Measurements from ENCODE around the gene DPH7. TPM values are rescaled to one million over a fixed set of nuclear protein-coding genes. Genes with fewer than 3 reads are reported as not detected.
"Not testable (repeated sequence)": the region's sequence is repeated elsewhere in the genome, so short reads cannot be mapped to it uniquely, and the experiment has no call there.

The DPH7 gene
- total RNA-seq (ENCODE audit: insufficient read depth, low replicate concordance): 24.8 TPM

DNA sequence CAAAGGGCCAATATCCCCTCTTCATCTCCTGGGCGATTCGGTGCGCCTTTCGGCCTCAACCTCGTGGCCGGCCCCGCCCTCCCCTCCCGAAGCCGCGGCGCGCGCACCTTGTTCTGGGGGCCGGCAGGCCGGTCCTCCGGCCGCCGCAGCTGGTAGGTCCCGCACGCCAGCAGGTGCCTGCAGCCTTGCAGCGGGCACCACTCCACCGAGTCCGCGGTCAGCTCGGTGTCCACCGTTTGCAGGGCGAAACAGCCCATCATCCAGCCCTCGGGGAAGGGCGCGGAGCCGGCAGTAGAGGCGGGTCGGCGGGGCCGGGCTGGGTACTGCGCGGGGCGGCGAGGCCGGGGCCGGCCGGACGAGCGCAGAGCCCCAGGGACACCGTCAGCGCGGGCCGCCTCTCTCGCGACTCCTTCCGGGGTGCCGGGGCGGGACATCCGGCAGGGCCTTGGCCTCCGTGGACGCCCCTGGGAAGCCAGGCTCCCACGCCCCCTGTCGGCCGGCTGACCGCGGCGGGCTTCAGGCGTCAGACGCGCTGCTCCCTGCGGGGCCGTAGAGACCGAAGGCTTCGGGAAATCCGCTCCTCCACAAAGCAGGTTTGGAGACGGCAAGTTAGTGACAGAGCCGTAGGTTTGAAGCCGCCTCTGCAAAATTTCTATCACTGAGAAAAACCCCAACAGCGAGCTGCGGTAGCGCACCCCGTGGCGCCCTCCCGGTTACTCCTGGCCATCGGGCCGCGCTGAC is at the start of gene DPH7:
Gene DPH7, minus strand, starts transcription at position 408 of the 741 bp plus-strand sequence. Its CDS starts 148 bp downstream, at position 260.
- DNase-seq (ENCODE audit: low spot score): peak; percentile 95

GRCh38 chr9:137627406-137627805 is 48.7 kb upstream of the DPH7 start:
- DNase-seq (ENCODE audit: low spot score): not testable (repeated sequence)

DNA sequence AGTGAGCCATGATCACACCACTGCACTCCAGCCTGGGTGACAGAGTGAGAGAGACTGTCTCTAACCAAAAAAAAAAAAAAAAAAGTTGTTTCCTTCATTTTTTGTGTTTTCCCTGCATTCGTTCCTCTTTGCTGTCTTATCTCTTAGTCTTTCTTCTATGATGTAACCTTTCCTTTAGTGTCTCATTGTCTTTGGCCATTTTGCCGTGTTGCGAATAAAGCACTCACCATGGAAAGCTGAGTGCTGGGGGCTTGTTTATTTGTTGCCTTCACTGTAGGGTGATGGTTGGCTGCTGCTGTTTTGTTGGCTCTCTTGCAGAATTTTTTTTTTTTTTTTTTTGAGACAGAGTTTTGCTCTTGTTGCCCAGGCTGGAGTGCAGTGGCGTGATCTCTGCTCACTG is 47.7 kb upstream of the DPH7 start:
- DNase-seq (ENCODE audit: low spot score): no peak

DNA sequence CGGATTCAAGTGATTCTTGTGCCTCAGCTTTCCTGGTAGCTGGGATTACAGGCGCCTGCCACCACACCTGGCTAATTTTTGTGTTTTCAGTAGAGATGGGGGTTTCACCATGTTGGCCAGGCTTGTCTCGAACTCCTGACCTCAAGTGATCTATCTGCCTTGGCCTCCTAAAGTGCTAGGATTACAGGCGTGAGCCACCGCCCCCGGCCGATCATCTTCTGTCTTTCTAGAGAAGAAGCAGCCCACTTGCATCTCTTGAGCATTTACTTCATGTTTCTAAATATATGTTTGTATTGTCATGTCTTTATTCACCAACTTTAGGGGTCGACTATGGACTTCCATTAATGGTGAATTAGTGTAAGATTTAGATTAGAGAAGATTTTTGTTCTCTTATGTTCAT is 43.5 kb upstream of the DPH7 start:
- DNase-seq (ENCODE audit: low spot score): not testable (repeated sequence)

- DNase-seq (ENCODE audit: low spot score): no peak
These were observed 42.5 kb upstream of the DPH7 start for GRCh38 chr9:137621131-137621757.

DNA sequence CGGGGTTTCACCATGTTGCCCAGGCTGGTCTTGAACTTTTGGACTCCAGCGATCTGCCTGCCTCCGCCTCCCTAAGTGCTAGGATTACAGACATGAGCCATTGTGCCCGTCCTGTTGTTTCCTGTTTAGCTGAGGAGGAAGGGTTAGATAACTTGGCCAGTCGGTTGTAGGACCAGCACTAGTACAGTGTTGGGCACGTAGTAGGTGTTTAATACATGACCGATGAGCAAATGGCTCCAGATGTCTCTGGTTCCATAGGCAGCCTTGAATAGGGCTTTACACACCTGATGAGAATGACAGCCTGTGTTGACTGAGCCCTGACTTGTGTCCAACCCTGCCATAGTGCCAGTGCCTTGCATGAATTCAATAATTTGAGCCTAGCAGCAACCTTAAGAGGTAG is 41.9 kb upstream of the DPH7 start:
- no peak for DNase-seq (ENCODE audit: low spot score)

DNA sequence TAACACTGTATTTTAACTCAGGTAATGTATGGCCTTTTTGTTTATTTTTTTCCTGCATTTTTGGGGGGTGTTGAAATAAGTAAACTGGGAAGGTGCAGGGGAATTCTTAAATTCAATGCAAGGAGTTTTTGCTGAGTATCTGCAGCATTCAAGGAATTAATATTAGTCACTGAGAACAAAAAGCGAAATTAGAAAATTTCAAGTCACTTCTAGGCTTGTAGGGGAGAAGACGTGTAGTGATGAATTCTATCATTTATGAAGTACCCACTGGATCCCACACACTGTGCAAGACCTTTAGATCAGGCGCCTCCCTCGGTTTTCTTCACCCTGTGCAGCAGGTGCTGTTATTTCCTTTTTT is 41.3 kb upstream of the DPH7 start:
- DNase-seq (ENCODE audit: low spot score): no peak

- DNase-seq (ENCODE audit: low spot score): peak; percentile 57
These were observed 40.7 kb upstream of the DPH7 start for GRCh38 chr9:137619240-137620047.

DNA sequence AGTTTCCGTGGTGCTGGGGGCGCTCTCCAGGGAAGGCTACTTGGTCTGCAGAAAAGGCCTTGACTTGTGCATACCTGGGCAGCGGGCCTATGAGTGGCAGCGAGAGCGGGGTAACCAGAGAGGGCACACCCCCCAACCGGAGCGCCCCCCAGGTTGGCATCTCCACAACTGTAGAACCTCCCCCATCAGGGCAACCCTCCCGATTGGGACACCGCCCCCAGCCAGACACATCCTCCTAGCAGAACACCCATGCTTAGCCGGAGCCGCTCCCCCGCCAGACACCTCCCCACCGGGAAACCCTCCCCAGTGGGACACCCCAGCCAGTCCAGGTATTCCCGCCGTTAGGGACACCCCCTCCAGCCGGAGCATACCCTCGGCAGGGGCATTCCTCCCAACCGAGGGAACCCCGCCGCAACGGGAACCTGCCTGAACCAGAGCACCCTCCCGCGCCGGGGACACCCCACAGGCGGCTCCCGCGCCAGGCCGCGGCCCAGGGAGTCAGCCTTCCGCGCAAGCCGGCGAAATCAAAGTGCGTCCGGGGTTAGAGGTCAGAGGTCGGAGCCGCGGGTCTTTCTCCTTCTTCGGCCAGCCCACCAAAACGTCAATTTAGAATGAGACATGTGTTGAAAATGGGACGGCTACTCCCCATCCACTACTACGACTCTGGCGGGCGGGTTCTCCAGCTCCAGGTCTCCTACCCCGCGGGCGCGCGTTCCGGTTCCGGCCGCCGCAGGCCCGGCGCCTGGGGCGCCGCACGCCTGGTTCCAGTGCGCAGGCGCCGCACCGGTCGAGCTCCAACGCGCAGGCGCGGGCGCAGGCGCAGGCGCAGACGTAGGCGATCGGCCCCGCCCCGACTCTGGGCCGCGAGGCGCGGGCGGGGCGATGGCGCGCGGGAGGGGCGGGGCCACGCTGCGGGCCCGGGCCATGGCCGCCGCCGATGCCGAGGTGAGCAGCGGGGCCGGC is 39.7 kb upstream of the DPH7 start, which contains the start of gene EHMT1:
Gene EHMT1, plus strand, starts transcription at position 901 of the 963 bp plus-strand sequence. Its CDS starts 24 bp downstream, at position 925.
- peak; percentile 91 for DNase-seq (ENCODE audit: low spot score)

DNA sequence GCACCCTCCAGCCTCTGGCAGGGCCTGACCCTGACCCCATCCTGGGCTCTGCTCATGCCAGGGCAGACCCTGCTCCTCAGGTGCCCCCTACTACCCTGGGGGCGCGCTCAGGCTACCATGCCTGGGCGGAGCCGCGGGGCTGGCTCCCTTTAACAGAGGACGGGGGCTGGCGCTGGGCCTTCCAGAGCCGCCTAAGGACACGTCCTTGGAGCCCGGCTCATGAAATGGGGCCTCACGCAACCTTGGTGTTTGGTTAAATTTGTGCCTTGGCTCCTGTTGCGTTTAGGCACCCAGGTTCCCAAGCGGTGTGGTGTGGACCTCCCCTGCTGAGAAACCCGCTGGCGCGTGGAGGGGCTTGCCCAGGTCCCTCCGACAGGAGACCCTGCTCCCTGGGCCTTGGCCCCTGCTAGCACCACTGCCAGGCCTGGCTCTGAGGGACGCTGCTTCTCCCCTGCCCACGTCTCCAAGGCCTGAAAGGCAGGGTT is 36.7 kb upstream of the DPH7 start:
- no peak for DNase-seq (ENCODE audit: low spot score)

DNA sequence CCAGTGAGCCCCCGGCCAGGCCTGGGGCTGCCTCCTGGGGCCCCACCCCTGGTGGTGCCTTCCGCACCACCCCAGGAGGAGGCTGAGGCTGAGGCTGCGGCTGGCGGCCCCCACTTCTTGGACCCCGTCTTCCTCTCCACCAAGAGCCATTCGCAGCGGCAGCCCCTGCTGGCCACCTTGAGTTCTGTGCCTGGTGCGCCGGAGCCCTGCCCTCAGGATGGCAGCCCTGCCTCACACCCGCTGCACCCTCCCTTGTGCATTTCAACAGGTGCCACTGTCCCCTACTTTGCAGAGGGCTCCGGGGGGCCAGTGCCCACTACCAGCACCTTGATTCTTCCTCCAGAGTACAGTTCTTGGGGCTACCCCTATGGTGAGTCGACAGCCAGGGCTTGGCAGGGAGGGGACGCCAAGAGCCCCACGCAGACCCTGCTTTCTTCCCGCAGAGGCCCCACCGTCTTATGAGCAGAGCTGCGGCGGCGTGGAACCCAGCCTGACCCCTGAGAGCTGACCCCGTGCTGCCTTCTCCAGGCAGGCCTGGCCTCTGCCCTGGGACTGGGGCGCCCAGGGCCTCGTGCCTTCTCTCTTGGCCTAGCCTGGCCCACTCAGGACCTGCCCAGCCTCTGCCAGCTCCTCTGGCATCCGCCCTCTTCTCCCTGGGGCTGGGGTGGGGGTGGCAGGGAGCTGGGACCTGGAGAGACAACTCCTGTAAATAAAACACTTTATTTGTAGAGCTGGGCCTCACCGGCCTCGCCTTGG is 36.1 kb upstream of the DPH7 start:
- no peak for DNase-seq (ENCODE audit: low spot score)

DNA sequence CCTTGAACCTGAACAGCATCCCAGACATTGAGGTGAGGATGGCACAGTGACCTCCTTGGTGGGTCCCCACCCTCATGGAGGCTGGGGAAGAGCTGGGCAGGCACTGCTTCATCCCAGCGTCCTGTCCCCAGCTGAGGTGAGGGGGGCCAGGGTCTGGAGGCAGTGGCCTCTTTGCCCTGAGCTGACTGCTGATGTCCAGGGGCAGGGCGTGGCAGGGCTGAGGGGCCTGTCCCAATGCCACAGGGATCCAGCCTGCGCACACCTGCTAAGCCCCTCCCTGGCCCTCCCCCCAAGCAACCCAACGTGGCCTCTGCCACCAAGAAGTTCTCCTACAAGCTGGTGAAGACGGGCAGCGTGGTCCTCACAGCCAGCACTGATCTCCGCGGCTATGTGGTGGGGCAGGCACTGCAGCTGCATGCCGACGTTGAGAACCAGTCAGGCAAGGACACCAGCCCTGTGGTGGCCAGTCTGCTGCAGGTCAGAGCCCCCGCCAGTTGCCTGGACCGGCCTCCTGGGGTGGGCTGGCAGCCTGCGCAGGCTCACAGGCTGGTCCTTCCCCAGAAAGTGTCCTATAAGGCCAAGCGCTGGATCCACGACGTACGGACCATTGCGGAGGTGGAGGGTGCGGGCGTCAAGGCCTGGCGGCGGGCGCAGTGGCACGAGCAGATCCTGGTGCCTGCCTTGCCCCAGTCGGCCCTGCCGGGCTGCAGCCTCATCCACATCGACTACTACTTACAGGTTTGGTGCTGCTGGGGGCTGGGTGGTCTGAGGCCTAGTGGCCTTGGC is 35.2 kb upstream of the DPH7 start:
- no peak for DNase-seq (ENCODE audit: low spot score)

GRCh38 chr9:137613259-137613658 is 34.5 kb upstream of the DPH7 start:
- no peak for DNase-seq (ENCODE audit: low spot score)

- no peak for DNase-seq (ENCODE audit: low spot score)
These were observed 34.0 kb upstream of the DPH7 start for GRCh38 chr9:137612741-137613142.

DNA sequence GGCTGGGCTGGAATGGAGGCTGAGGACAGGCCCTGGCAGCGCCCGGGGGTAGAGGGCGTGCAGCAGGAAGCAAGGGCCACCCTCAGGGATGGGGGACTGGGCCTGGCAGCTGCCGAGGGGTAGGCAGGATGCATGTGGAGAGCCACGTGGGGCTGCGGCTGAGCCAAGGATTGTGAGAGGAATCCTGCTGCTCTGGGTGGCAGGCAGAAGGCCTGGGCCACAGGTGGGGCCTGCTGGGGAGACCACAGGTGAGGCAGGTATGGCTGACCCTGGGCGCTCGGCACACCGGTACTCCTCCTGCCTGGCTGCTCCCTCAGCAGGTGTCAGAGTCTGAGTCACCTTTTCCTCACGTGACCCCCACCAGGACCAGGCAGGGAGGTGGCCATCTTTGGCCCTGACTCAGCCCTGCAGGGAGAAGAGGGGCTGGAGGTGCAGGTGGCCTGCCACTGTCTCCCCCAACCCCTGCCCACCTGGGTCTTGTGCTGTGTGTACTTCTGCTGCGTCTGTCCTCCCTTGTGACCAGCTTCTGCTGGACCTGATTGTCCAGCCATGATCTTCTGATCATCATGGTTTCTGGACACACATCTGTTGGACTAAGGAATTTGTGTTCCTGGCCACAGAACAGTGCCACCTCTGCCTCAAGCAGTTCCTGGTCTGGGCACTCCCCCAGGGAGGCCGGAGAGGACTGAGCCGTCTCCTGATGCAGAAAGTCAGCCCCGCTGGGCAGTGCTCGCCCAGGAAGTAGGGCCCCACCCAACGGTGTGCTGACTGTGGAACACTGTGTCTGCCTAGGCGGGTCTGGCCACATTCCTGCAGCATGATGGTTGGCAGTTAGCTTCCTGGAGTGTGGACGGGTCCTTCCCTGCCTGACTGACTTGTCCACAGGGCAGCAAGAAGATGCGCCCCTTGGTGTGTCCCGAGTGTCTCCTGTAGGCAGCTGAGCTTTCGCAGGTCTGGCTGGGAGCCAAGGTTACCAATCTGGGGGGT is 33.2 kb upstream of the DPH7 start:
- DNase-seq (ENCODE audit: low spot score): peak; percentile 90

DNA sequence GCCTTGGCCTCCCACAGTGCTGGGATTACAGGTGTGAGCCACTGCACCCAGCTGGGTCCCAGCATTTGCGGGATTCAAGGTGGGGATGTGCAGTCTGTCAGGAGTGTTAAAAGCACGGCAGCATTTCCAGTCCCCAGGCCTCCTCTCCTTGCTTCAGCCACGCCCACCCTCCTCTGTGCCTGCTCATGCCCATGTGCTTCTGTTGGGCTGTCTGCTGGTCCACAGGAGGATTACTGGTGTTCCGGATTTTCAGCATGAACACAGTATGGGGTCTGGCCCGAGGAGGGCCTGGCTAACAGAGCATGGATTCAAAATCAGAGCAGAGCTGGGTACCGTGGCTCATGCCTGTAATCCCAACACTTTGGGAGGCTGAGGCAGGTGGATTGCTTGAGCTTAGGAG is 32.2 kb upstream of the DPH7 start:
- no peak for DNase-seq (ENCODE audit: low spot score)

DNA sequence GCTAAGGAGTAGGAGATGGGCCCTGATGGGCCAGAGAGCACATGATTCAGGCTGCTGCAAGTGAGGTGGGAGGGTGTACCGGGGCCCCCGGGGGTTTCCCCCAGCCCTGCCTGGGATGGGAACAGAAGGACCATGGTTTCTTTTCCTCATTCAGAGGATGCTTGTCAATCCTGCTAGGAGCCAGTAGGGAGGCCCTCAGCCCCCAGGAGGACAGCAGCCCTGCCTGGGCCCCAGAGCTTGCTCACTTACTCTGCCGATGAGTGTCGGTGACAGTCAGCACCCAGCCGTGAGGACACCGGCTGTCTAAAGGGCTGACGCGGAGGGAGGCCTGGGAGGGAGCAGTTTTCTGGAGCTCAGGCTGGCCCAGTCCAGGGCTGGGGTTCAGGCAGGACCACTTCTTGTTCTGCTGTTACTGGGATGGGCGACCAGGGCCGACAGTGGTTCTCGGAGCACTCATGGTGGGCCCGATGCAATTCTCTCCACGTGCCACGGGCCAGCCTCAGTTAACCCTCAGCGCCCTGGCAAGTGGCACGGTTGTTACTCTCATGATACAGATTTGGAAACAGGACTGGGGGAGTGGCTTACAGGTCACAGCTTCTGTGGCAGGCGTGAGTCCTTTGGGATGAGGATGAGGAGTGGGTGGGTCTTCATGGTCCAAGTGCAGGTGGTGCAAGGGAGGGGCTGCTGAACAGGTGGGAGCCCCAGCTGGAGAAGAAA is 28.6 kb upstream of the DPH7 start:
- peak; percentile 66 for DNase-seq (ENCODE audit: low spot score)

GRCh38 chr9:137606734-137607138 is 28.0 kb upstream of the DPH7 start:
- DNase-seq (ENCODE audit: low spot score): peak; percentile 43

Measured in umbilical cord (tissue), 2 donors.